ENCODE results near the gene KCNJ6.

DNA sequence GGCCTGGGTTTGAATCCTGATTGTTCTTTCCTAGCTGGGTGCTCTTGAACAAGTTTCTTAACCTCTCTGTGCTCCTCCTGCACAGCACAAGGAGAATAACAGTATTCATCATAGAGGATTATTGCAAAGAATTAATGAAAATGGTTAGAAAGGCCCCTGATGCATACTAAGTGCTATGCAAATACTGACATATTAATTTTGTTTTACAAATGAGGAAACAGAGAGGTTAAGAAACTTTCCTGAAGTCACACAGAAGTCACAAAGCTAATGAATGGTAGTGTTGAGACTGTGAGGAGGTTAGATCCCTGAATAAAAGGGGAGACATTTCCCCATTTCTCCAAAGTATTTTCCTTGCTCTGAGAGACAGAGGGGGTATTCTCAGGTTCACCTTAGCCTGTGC lies 99.0 kb downstream of the KCNJ6 start:
- TF ChIP-seq CREB5 (CRISPR knock-in tag; IDR thresholded peaks at IDR 0.05; ENCODE audit: low read depth) = no peak
- no peak for TF ChIP-seq ZFP3 (CRISPR knock-in tag; IDR thresholded peaks at IDR 0.05)
- no peak for TF ChIP-seq ZFP30 (CRISPR knock-in tag; IDR thresholded peaks at IDR 0.05)

All from SK-N-SH treated with all-trans-retinoic acid at 6 μM for 48 hours (cell line).